Mesendoderm (in vitro differentiated cells): ENCODE measurements around the gene PURB. TPM values are rescaled to one million over a fixed set of nuclear protein-coding genes. Genes with fewer than 3 reads are reported as not detected.
"Not testable (repeated sequence)": the region's sequence is repeated elsewhere in the genome, so short reads cannot be mapped to it uniquely, and the experiment has no call there.

ENCODE experiments used
- DNase-seq: peaks from one replicate; pipeline ENCODE4 v3.0.0; 2013
- H2AK5ac ChIP-seq: 2 replicates; pipeline ENCODE4 v1.6.1; 2013; ENCODE audit warnings: low read length, inconsistent platforms
- H2BK120ac ChIP-seq: 2 replicates; pipeline ENCODE4 v1.6.1; 2013; ENCODE audit warnings: low read depth, mild to moderate bottlenecking, low read length, moderate library complexity, mixed read lengths
- H2BK15ac ChIP-seq: replicated peaks from 2 replicates; pipeline ENCODE4 v1.6.1; 2013; ENCODE audit warnings: low read depth, mild to moderate bottlenecking, moderate library complexity
- H2BK5ac ChIP-seq: 2 replicates; pipeline ENCODE4 v1.6.1; 2013; ENCODE audit warnings: low read length, inconsistent platforms
- H3K18ac ChIP-seq: 2 replicates; pipeline ENCODE4 v1.6.1; 2013; ENCODE audit warnings: mild to moderate bottlenecking, low read length, mixed read lengths
- H3K23ac ChIP-seq: one replicate; pipeline ENCODE4 v1.6.1; 2013; ENCODE audit warnings: low read length
- H3K27ac ChIP-seq: 2 replicates; pipeline ENCODE4 v1.5.1; 2013; ENCODE audit warnings: low read depth, mild to moderate bottlenecking, inconsistent platforms, low read length, moderate library complexity
- H3K27me3 ChIP-seq: 2 replicates; pipeline ENCODE4 v1.6.1; 2013; ENCODE audit warnings: low read length, control low read depth, mild to moderate bottlenecking, inconsistent platforms; ENCODE audit not compliant: insufficient read depth, poor library complexity
- H3K36me3 ChIP-seq: 2 replicates; pipeline ENCODE4 v1.6.1; 2013; ENCODE audit warnings: low read length, inconsistent platforms; ENCODE audit not compliant: control insufficient read depth, insufficient read depth
- H3K4ac ChIP-seq: one replicate; pipeline ENCODE4 v1.6.1; 2013; ENCODE audit warnings: low read depth, mild to moderate bottlenecking, low read length, moderate library complexity
- H3K4me1 ChIP-seq: 2 replicates; pipeline ENCODE4 v1.6.1; 2013; ENCODE audit warnings: low read depth, low read length, inconsistent platforms; ENCODE audit not compliant: control insufficient read depth
- H3K4me2 ChIP-seq: 2 replicates; pipeline ENCODE4 v1.6.1; 2013; ENCODE audit warnings: low read length
- H3K4me3 ChIP-seq: 2 replicates; pipeline ENCODE4 v1.5.1; 2013; ENCODE audit warnings: mild to moderate bottlenecking, low read length
- H3K56ac ChIP-seq: one replicate; pipeline ENCODE4 v1.6.1; 2013; ENCODE audit warnings: low read length
- H3K79me1 ChIP-seq: 2 replicates; pipeline ENCODE4 v1.6.1; 2013; ENCODE audit warnings: low read length, inconsistent platforms
- H3K79me2 ChIP-seq: 2 replicates; pipeline ENCODE4 v1.6.1; 2013; ENCODE audit warnings: mild to moderate bottlenecking, low read length; ENCODE audit not compliant: control insufficient read depth, insufficient read depth
- H3K9ac ChIP-seq: 2 replicates; pipeline ENCODE4 v1.6.1; 2013; ENCODE audit warnings: low read length, inconsistent platforms
- H4K5ac ChIP-seq: one replicate; pipeline ENCODE4 v1.6.1; 2013; ENCODE audit warnings: low read length
- H4K8ac ChIP-seq: one replicate; pipeline ENCODE4 v1.6.1; 2013; ENCODE audit warnings: low read depth, mild to moderate bottlenecking, control low read depth, low read length, moderate library complexity
- WGBS: extraction: QIAGEN DNeasy Blood & Tissue Kit; methylation state at CpG from one replicate; pipeline ENCODE4 v1.1.7; 2013; ENCODE audit warnings: low lambda C conversion rate, missing lambda C conversion rate; ENCODE audit not compliant: insufficient coverage; ENCODE audit errors: extremely low coverage; 5-methylcytosine and 5-hydroxymethylcytosine counted together
- polyA plus RNA-seq, 2 experiments: library from polyadenylated mRNA; stranded (reverse); fragments of 200-250 nt; gene quantifications; one replicate each; pipeline ENCODE4 v1.2.3, GENCODE V29; 2013

The PURB gene
- polyA plus RNA-seq (2013, experiment 1 of 2), result 10.5 TPM
- polyA plus RNA-seq (2013, experiment 2 of 2), result 10.2 TPM

DNA sequence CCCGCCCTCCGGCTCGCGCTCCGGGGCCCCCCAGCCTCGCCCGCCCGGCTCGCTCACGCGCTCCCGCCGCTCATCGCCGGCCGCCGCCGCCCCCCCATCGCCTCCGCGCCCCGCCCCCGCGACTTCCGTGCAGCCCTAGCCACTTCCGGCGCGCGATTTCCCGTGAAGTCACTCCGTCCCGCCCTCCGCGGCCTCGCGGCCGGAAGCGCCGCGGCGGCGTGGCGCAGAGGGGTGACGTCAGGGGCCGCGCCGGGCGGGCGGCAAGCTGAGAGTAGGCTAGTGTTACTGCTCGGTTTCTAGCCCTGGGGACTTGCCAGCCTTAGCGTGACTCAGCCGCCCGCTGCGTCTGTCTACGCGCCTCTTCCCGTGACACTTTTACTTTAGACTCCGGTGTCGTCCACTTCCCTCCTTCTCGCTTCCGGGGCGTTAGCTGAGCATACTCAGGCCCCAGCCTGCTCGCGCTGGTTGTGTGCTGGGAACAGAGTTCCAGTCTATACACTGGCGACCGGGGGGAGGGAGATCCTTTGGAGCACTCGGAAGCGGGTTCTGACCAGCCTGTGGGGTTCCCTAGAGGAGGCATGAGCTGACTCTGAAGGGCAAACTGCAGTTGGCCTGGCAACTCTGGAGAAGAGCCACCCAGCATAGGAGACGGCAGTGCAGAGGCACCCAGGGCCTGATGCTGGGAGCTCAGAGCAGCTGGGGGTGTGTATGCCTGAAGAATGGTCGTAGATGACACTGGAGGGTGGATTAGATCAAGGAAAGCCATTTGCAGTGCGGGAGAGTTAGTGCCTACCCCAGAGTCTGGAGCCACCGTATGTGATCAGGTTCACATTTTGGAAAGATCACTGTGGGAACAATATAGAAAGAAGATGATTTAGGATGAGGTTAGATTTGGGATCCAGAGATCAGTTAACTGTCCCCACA lies at the start of gene PURB:
Gene PURB (minus strand): TSS at position 137 of the 924 bp plus-strand sequence. CDS start 182 bp downstream, outside the sequence.
- Histone ChIP-seq H3K79me2 (peaks cover 33% of the 10 kb centered on the region), H3K27me3 (no peaks in the 10 kb centered on the region)

DNA sequence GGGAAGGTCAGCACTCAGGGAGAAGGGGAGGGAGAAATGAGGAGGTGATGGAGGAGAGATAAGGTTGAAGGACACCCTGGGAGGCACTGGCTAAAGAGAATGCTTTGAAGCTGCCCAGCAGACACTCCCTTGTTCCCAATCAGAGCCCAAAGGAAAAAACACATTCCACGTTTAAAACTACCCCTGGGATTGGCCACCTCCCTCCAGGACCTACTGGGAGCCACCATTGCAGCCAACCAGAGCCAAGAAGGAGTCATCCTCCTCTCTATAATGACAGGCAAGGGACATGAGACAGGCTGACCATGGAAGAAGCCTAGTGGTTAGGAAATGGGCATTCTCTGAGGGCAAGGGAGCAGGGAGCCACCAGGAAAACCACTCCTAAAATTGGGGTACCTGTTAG lies 49.7 kb upstream of the PURB start:
- Histone ChIP-seq H3K79me2 (no peaks in the 10 kb centered on the region), H3K27me3 (no peaks in the 10 kb centered on the region), H4K8ac (no peak overlapping the region), H3K56ac (no peak overlapping the region), H3K18ac (no peak overlapping the region), H3K4ac (no peak overlapping the region), H3K36me3 (no peaks in the 10 kb centered on the region), H3K79me1 (no peaks in the 10 kb centered on the region), H2BK120ac (no peak overlapping the region), H3K9ac (no peak overlapping the region), H3K27ac (no peak overlapping the region), H4K5ac (no peak overlapping the region), H3K4me1 (no peaks in the 10 kb centered on the region), H2BK15ac (no peak overlapping the region), H3K23ac (no peak overlapping the region), H2BK5ac (no peak overlapping the region), H3K4me2 (no peak overlapping the region), H2AK5ac (no peak overlapping the region), H3K4me3 (no peak overlapping the region)
- peak; percentile 29 for DNase-seq
- WGBS, result no CpG with 5 or more reads among the region's 1 CpG

More for the DNA sequence above, at the start of gene PURB:
- H3K79me1 ChIP-seq, result peaks cover 16% of the 10 kb centered on the region
- H3K4me3 ChIP-seq, result peak within 1 kb of the TSS; percentile 86
- H3K4me1 ChIP-seq, result peaks cover 16% of the 10 kb centered on the region
- no peak within 1 kb of the TSS for H2BK120ac ChIP-seq
- H3K4me2 ChIP-seq, result peak within 1 kb of the TSS; percentile 94
- H2AK5ac ChIP-seq, result peak within 1 kb of the TSS; percentile 33
- peak within 1 kb of the TSS; percentile 99 for H3K56ac ChIP-seq
- H3K18ac ChIP-seq, result peak within 1 kb of the TSS; percentile 77
- H3K36me3 ChIP-seq, result no peaks in the 10 kb centered on the region
- no CpG with 5 or more reads among the region's 72 CpGs for WGBS
- H3K23ac ChIP-seq, result no peak within 1 kb of the TSS
- H4K5ac ChIP-seq, result peak within 1 kb of the TSS; percentile 81
- H3K9ac ChIP-seq, result peak within 1 kb of the TSS; percentile 96
- peak within 1 kb of the TSS; percentile 81 for H3K4ac ChIP-seq
- H2BK15ac ChIP-seq, result no peak within 1 kb of the TSS
- H2BK5ac ChIP-seq, result no peak within 1 kb of the TSS
- peak; percentile 96 for DNase-seq
- peak within 1 kb of the TSS; percentile 69 for H4K8ac ChIP-seq
- H3K27ac ChIP-seq, result peak within 1 kb of the TSS; percentile 83

DNA sequence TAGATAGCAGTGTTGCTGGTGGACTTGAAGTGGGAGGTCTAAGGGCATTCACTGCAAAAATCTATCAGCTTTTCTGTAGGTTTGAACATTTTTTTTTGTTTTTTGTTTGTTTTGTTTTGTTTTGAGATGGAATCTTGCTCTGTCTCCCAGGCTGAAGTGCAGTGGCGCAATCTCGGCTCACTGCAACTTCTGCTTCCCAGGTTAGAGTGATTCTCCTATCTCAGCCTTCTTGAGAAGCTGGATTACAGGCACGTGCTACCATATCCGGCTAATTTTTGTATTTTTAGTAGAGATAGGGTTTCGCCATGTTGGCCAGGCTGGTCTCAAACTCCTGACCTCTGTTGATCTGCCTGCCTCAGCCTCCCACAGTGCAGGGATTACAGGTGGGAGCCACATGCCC lies 49.2 kb upstream of the PURB start:
- not testable (repeated sequence) for H3K36me3 ChIP-seq, H3K56ac ChIP-seq, H2AK5ac ChIP-seq, H3K4me3 ChIP-seq, H3K4ac ChIP-seq, H2BK120ac ChIP-seq, H3K23ac ChIP-seq, H3K4me1 ChIP-seq, DNase-seq, H3K4me2 ChIP-seq, H3K9ac ChIP-seq, H2BK15ac ChIP-seq, H3K27ac ChIP-seq, H3K79me1 ChIP-seq, H3K79me2 ChIP-seq, H4K8ac ChIP-seq, H2BK5ac ChIP-seq, H3K18ac ChIP-seq, H4K5ac ChIP-seq, H3K27me3 ChIP-seq
- WGBS, result no CpG with 5 or more reads among the region's 5 CpGs

DNA sequence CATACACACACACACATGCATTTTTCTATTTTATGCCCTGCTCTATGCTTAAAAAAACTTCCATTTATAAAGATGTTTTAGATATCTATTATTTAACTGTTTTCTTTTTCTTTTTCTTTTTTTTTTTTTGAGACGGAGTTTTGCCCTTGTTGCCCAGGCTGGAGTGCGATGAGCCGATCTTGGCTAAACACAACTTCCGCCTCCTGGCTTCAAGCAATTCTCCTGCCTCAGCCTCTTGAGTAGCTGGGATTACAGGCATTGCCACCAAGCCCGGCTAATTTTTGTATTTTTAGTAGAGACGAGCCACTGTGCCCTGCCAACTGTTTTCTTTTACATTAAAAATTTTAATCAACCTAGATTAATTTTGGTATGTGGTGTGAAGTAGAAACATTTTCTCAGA lies 45.6 kb upstream of the PURB start:
- no peak overlapping the region for H3K4ac ChIP-seq
- H3K56ac ChIP-seq, result no peak overlapping the region

DNA sequence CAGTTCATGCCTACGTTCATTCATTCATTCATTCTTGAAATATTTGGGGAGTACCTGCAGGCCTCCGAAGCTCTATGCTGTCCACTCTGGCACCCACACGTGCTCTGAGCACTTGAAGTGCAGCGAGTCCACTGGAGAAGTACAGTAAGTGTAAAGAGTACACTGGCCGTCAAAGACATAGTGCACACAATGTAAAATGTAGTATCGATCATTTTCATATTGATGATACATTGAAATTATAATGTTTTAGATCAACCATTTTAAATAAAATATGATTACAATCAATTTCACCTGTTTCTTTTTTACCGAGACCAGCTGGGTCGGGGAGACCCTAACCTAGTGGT lies 37.0 kb upstream of the PURB start:
- Histone ChIP-seq H3K79me1 (no peaks in the 10 kb centered on the region), H3K27me3 (no peaks in the 10 kb centered on the region), H4K5ac (no peak overlapping the region), H3K79me2 (no peaks in the 10 kb centered on the region), H3K18ac (no peak overlapping the region), H3K23ac (no peak overlapping the region), H2AK5ac (no peak overlapping the region), H2BK120ac (no peak overlapping the region), H3K4me1 (no peaks in the 10 kb centered on the region), H2BK5ac (no peak overlapping the region), H3K9ac (no peak overlapping the region), H3K4ac (no peak overlapping the region), H4K8ac (no peak overlapping the region), H2BK15ac (no peak overlapping the region), H3K56ac (no peak overlapping the region), H3K4me2 (no peak overlapping the region), H3K4me3 (no peak overlapping the region), H3K27ac (no peak overlapping the region), H3K36me3 (no peaks in the 10 kb centered on the region)
- no CpG with 5 or more reads among the region's 8 CpGs for WGBS
- DNase-seq, result no peak

More for the DNA sequence above, 45.6 kb upstream of the PURB start:
- no peak overlapping the region for H4K5ac ChIP-seq
- no peak overlapping the region for H2BK5ac ChIP-seq
- H3K27me3 ChIP-seq, result no peaks in the 10 kb centered on the region
- no peaks in the 10 kb centered on the region for H3K4me1 ChIP-seq
- no peak for DNase-seq
- no peak overlapping the region for H3K4me3 ChIP-seq
- H2BK120ac ChIP-seq, result no peak overlapping the region
- no peak overlapping the region for H4K8ac ChIP-seq
- H3K79me1 ChIP-seq, result no peaks in the 10 kb centered on the region
- no CpG with 5 or more reads among the region's 6 CpGs for WGBS
- H3K9ac ChIP-seq, result no peak overlapping the region
- no peak overlapping the region for H3K18ac ChIP-seq
- no peaks in the 10 kb centered on the region for H3K36me3 ChIP-seq
- no peak overlapping the region for H3K4me2 ChIP-seq
- H3K79me2 ChIP-seq, result no peaks in the 10 kb centered on the region
- H3K23ac ChIP-seq, result no peak overlapping the region
- no peak overlapping the region for H3K27ac ChIP-seq
- no peak overlapping the region for H2AK5ac ChIP-seq
- no peak overlapping the region for H2BK15ac ChIP-seq
